ENCODE results near the gene MCU.
"Not testable (repeated sequence)": the region's sequence is repeated elsewhere in the genome, so short reads cannot be mapped to it uniquely, and the experiment has no call there.

The MCU gene

DNA sequence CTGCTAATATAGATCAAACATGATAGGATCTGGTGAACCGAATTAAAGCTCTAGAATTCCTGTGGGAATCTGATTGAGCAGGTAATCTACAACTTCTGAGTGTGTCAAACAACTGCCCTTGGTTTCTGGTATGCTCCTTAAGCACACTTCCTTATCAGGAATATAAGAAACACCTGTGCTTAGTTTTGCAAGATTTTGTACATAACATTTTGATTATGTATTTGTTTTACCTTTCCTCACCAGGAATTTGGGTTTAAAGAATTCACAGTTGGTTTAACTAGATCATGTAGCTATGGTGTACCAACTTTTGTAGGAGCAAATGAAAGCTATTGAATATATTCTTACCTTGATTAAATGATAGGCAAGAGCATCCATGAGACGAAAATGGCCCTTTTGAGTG is 40.6 kb downstream of the MCU start:
- no peak for DNase-seq

DNA sequence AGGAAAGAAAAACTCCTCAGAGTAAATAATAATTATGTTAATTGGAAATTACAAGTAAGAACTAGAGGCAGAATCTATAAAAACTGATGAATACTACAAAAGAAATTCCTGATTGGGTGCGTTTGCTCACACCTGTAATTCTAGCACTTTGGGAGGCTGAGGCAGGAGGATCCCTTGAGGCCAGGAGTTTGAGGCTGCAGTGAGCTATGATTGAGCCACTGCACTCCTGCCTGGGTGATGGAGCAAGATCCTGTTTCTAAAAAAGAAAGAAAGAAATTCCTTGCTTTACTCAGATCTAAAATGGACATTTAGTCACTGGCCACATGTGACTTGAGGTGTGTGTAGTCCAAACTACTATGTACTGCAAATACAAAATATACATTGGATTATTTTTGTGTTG is 42.0 kb downstream of the MCU start:
- no peak for DNase-seq

DNA sequence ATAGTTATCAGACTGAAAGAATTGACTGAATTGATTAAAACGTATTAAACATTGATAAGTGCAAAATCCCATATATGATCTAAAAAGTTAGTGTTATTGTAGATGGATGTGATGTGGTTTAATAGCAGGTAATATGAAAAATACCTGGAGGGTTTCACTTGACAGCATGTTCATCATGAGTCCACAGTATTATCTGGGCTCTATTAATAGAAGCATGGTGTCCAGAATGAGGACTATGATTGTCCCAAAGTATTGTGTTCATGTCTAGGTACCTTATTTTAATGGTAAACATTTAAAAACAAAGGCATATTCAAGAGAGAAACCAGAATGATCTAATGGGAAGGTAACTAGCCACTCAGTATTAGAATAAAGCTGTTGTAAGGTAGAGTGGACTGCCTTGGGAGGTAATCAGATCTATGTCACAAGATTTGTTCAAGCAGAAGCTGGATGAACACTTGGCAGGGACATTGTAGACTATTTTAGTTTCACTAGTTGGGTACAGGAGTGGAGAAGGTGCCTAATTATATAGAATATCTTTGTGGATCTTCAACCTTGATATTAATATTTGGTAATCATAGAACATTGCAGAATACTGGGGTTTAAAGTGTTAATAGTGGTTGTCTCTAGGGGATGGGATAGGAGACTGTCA is 43.5 kb downstream of the MCU start:
- no peak for DNase-seq

DNA sequence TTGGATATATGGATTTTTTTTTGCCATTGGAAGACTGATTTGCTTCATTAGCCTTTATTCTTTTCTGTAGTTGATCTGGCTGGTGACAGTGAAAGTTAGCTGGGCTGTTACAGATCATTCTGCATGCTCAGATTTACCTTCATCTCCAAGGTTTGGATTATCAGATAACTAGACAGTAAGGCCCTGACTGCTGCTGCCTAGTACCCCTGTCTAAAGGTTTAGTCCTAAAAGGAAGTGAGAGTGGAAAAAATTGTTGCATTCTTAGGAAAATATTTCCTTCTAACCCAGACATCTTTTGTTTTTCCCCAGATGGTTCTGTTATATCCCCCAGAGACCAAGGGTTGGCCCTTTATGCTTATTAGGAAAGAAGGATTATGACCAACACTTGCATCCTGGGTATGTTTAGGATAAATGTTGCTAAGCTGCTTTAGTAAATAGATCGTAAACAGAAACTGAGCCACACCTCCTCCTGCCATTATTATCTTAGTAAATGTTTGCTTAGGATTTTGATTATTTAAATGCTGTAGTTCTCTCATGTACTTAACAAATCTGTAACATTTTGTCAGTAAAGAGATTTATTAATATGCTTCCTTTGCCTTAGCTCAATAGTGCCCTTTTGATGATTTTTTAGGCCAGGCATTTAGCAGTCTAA is 44.4 kb downstream of the MCU start:
- no peak for DNase-seq

DNA sequence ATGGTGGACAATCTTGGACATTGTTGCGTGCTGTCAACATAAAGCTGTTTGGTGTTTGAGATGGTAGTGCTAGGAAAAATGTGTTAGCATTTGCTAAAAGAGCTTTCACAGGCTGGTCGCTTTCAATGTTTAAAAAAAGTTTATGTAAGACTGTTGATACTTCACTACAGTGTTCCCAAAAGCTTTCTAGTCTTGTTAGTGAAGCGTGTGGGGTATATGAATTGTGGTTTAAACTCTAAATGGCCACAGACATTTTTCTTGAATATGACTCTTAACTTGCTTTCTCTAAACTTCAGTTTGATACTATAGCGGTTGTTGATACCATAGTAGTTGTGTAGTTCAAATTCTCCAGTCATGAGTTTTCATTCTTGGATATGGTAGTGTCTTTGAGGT is 44.9 kb downstream of the MCU start:
- DNase-seq = no peak

DNA sequence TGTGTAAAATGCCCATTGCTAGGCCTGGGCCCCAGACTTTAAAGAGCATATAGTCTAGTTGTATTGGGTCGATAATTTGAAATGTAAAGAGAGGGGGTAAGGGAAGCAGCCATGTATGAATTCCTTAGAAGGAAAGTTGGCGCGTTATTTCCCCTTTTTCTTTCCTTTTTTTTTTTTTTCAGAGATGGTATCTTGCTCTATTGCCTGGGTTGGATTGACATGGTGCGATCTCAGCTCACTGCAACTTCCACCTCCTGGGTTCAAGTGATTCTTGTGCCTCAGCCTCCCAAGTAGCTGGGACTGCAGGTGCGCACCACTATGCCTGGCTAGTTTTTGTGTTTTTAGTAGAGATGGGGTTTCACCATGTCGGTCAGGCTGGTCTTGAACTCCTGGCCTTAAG is 45.4 kb downstream of the MCU start:
- DNase-seq = not testable (repeated sequence)

DNA sequence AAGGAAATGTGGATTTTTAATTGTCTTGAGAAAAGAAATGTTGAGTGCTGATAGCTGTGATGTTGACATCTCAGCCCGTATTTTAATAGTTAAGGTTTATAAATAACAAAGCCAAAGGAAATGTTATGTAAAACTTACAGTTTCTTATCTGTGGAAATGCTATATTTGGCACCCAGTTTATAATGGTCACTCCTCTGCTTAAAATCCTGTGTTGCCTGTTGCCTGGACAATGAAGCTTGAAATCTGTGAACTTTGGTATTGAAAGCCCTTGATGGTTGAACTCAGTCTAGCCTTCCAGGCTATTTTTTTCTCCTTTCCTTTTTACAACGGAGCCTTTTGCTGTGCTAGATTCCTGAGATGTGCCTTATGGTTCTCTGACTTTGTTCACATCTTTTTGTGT is 46.5 kb downstream of the MCU start:
- no peak for DNase-seq

DNA sequence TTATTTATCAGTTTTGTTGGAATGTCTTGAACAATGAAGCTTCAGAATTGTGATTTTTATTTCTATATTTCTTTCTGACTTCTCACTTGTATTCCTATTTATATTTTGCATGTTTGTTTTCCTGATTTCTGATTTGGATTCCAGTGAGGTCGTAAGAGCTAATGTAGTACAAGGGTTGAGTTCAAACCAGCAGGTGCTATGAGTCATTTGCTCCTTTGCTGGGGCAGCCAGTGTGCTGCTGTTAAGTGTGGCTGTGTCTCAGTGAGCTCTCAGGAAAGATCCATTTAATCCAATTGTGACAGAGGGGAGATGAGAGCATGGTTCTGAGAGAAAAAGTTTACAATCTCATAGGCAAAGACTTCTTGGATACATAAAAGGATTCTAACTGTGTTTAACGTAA is 48.6 kb downstream of the MCU start:
- DNase-seq = no peak

DNA sequence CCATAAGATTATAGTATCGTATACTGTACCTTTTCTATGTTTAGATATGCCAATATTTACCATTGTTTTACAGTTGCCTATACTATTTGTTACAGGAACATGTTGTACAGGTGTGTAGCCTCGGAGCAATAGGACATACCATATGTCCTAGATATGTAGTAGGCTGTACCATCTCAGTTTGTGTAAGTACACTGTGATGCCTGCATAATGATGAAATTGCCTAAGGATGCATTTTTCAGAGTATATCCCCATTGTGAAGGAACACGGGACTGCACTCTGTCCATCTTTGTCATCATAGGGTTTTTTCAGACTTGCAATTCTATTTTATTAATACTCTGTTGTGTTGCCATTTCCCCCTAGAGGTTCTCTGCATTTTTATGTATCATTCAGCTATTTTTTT is 50.1 kb downstream of the MCU start:
- no peak for DNase-seq

DNA sequence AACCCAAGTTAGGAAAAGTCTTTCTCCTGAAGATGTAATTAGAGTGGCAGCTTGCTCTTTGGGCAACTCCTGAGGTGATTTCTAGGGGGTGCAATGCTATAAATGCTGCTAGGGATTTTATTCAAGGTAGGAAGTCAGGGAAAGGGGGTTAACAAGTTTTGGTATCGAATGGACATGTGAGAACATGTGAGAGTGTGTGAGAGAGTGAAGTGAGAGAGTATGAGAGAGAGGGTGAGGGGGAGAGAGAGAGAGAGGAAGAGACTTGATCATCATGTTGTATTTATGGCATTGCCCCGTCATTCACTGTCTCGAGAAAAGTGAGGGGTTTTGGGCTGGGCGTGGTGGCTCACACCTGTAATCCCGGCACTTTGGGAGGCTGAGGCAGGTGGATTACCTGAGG is 50.9 kb downstream of the MCU start:
- DNase-seq = no peak

DNA sequence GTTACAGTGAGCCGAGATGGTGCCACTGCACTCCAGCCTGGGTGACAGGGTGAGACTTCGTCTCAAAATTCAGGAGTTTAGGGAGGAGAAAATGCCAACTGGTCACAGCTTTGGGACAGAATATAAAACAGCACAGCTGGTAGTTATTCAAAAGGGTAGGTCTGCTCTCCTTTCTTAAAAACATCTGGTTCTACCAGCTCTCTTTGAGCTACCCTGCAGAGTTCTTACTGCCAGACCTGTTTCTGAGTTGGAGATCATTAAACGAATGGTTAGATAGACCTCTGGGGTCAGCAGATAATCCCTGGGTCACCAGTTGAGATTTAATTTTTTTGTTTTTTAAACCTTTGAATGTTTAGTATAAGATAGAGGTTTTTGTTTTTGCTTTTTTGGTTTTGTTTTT is 52.6 kb downstream of the MCU start:
- no peak for DNase-seq

DNA sequence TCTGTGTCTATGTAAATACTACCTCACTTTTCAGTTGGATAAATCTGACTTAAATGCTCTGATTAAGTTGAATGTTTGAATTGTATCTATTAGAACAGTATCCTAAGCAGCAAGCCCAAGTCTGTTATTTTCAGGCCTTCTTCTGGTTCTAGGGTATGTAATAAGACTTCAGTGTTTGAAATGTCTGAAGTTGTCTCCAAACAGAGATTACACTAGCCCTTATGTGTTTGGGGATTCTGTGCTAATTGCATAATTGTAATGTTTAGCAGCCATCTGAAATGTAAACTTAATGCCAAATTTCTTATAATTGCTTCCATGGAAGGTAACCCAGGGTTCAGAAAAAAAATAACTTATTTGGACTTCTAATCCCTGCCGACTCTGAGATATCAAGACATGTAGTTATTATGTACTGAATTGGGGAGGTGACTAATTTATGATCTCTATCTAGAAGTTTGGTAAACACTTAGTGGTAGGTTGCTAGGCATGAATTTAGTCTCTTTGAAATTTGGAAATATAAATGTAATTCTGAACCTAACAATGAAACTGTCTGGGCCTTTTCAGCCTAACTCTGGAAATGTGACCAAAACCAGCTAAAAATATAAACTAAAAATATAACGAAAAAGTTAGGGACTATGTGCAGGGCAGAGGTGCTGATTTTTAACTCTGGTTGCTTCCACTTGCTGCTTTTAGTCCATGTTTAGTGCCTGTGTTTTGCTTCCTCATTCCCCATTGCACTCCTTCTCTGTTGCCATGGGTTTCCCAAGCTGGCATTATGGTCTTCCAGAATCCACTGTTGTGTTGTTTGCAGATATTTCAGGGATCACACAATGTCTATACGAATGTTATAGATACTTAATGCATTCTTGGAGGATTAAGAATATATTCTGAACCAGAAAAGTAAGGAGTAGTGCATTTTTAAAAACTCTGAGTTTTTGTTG is 54.8 kb downstream of the MCU start:
- no peak for DNase-seq

DNA sequence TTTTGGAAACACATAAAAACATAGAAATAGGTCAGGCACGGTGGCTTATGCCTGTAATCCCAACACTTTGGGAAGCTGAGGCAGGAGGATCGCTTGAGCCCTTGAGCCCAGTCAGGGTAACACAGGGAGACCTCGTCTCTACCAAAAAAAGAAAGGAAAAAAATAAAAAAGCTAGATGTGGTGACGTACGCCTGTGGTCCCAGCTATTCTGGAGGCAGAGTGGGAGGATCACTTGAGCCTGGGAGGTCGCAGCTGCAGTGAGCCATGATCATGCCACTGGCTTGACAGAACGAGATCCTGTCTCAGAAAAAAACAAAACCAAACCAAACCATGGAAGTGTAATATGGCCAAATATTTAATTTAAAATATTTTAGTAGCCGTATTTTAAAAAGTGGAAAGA is 55.6 kb downstream of the MCU start:
- DNase-seq = no peak

DNA sequence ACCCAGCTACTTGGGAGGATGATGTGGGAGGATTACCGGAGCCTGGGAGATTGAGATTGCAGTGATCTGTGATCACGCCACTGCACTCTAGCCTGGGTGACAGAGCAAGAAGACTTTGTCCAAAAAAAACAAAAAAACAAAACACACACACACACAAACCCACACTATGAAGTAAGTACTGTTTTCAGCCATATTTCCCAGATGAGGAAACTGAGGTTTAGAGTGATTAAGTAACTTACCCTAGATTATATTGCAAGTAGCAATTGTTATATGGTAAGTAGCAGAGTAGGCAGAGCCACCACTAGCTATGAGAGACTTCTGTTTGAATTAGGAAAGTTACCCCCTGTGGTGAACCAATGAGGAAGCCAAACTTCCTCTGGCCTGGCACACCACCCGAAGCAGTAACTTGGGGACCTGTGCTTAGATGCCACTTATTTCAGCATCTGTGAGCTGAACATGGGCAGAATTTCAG is 61.9 kb downstream of the MCU start:
- DNase-seq = no peak

DNA sequence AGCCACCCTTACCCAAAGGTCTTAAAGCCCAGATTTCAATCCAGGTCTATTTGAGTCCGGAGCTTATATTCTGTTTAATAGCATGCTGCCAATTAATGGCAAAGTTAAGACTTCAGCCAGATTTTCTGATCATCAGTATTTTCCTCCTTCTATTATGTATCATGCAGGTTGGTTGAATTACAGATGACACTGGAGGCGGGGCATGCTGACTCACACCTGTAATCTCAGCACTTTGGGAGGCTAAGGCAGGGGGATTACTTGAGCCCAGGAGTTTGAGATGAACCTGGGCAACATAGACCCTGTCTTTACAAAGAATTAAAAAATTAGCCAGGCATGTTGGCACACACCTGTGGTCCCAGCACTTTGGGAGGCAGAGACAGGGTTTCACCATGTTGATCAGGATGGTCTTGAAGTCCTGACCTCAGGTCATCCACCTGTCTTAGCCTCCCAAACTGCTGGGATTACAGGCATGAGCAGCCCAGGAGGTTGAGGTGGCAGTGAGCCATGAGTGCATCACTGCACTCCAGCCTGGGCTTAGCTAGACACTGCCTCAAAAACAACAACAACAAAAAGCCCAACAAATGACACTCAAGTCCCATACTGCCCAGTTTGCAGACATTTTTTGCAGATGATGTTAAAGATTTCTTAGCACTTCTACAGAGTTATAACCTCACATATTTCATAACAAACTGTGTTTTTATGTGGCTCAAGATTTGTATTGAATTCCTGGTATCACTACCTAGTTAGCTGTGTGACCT is 62.5 kb downstream of the MCU start:
- DNase-seq = no peak

DNA sequence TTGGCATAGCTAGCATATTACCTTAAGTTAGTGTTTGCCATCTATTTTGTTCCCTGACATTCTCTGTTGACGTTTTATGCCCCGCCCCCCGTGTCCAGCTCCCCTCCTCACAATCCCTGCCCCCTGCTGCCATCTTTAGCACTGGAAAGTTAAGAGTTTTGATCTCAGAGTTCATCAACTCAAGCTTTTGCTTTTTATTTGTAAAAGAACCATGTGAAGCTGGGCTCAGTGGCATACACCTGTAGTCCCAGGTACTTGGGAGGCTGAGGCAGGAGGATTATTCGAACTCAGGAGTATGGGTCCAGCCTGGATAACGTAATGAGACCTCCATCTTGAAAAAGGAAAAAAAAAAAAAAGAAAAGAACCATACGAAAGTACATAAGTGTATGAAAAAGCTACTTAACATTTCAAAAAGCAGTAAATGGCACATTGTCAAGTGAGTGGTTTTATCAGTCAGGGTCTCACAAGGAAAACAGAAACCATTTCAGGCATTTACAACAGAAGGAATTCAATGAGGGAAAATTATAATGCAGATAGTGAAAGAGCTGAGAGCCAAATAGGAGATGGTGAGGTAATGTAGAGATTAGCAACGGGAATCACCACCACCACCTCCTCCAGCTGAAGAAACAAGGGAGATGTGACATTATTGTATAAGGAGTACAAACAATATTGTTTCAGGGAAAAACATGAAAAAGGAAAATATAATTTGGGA is 64.9 kb downstream of the MCU start:
- DNase-seq = no peak

DNA sequence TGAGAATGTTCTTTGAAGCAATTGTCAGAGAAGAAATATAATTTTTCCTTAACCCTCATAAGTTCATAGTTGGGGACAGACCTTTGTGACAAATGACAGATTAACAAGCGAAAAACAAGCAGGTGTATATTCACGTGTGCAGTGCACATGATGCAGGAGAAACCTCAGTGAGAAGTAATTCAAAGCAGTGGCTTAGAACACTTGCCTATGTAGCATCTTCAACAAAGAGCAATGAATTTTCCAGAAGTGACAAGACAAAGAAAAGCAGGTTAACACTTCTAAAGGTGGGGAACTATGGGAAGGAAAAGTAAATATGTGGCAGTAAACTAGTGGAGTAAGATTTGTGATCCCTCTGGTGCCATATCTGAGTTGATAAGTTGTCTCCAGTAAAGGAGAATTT is 65.8 kb downstream of the MCU start:
- no peak for DNase-seq

DNA sequence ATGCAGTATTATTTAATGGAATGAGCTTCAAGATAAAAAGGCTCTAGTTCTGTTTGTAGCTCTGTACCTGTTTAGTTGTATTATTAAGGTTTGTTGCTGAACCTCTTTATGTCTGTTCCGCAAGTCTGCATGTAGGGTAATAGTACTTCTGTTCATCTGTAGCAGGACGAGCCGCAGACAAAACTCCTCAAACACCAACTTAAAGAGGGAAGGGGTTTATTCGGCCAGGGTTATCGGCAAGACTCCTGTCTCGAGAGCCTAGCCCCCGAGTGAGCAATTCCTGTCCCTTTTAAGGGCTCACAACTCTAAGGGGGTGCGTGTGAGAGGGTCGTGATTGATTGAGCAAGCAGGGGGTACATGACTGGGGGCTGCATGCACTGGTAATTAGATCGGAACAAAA is 67.0 kb downstream of the MCU start:
- not testable (repeated sequence) for DNase-seq

DNA sequence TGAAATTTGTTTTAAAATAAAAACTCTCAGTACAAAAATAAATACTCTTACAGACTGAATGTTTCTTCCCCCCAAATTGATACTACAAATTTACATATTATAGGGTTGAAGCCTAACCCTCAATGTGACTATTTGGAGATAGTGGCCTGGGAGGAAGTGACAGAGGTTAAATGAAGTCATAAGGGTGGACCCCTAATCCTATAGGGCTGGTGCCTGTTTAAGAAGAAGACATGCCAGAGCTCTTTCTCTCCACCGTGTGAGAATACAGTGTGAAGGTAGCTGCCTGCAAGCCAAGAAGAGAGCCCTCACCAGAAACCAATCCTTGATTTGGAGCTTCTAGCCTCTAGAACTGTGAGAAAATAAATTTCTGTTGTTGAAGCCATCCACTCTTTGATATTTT is 67.6 kb downstream of the MCU start:
- no peak for DNase-seq

DNA sequence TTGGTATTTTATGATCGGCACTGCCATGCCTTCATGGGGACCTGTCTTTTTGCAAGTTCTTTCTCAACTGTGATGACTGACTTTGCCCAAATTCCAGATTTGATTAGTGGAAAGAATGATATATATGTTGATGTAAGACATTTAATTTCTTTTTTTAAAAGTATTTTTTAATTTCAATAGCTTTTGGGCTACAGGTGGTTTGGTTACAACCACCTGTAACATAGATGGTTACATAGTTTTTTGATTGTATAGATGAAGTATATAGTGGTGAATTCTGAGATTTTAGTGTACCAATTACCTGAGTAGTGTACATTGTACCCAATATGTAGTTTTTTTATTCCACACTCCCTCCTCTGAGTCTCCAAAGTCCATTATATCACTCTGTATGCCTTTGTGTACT is 69.6 kb downstream of the MCU start:
- DNase-seq = no peak

DNA sequence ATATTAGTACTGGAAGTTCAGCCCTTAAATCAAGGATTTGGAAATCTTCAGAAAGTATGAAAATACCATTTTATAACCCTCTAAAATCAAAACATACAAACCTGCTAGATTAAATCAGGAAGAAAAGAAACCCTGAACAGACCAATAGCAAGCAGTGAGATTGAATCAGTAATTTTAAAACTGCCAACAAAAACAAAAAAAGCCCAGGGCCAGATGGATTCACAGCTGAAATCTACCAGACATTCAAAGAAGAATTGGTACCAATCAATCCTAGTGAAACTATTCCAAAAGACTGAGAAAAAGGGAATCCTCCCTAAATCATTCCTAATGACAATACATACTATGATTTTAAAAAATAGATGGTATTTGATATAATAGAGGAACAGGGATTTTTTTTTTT is 70.1 kb downstream of the MCU start:
- DNase-seq = no peak

DNA sequence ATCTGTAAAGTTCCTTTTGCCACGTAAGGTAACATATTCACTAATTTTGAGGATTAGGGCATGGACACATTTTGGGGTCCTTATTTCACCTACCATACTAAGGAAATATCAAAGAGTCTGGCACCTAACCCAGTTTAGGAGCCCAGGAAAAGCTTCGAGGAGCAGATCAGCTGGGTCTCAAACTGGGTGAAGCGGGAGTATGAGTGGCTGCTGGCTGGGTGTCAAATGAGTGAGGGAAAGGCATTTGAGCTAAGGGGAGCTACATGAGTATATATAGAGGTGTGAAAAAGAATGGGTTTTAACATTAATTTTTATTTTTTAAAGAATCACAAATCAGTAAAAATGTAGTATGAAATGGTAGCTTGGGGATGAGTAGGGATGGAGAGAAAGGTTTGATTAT is 71.3 kb downstream of the MCU start:
- DNase-seq = no peak

DNA sequence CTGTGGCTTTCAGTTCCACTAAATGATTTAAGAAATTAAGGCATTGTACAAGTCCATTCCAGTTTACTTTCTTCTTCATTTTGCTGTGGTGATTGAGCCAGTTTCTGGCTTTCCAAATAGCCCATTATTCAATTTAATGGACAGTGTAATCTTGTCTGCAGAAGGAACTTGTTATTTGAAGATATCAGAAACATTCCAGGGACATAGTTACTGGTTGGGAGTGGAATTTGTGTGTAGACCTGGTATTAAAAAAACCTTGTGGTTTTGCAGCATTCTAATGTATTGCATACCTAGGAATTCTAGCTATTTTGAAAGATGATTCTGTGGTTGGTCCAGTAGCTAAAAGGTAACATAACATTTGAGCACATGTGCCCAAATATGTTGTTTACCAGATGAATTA is 72.2 kb downstream of the MCU start:
- no peak for DNase-seq

Measured in activated effector memory CD4-positive, alpha-beta T cell treated with Interleukin-2 at 50 U/mL for 16 hours (primary cell).